Activated CD4-positive, alpha-beta T cell treated with anti-CD3 and anti-CD28 coated beads, Interleukin-2, Interleukin-6, amounts not matched to agents 100 ng/mL and 50 ng/mL, durations not matched to agents 16 hours and 8 hours (primary cell): ENCODE results near the gene CALCR.
"Not testable (repeated sequence)": the region's sequence is repeated elsewhere in the genome, so short reads cannot be mapped to it uniquely, and the experiment has no call there.

Experiments
- DNase-seq: peaks from one replicate; pipeline ENCODE4 v3.0.0-alpha.2; 2020

Gene CALCR

GRCh38 chr7:93574646-93575554 lies at the start of gene CALCR:
Gene CALCR, minus strand, starts transcription at chr7:93574724. Its CDS starts 87,743 bp downstream, at chr7:93486981.
- no peak for DNase-seq

- no peak for DNase-seq
These were observed 49.3 kb upstream of the CALCR start for GRCh38 chr7:93623816-93624215.

GRCh38 chr7:93622036-93623033 lies 47.8 kb upstream of the CALCR start:
- DNase-seq: peak; percentile 7

- DNase-seq: no peak
These were observed 46.3 kb upstream of the CALCR start for GRCh38 chr7:93620864-93621263.

- DNase-seq: no peak
These were observed 45.5 kb upstream of the CALCR start for GRCh38 chr7:93620057-93620456.

GRCh38 chr7:93601363-93601762 lies 26.8 kb upstream of the CALCR start:
- DNase-seq: no peak

GRCh38 chr7:93594250-93594649 lies 19.7 kb upstream of the CALCR start:
- DNase-seq: no peak

- no peak for DNase-seq
These were observed 18.2 kb upstream of the CALCR start for GRCh38 chr7:93592588-93593266.

- DNase-seq: not testable (repeated sequence)
These were observed 16.9 kb upstream of the CALCR start for GRCh38 chr7:93591224-93592050.

GRCh38 chr7:93586479-93586865 lies 11.9 kb upstream of the CALCR start:
- not testable (repeated sequence) for DNase-seq

- not testable (repeated sequence) for DNase-seq
These were observed 11.4 kb upstream of the CALCR start for GRCh38 chr7:93585694-93586478.

- no peak for DNase-seq
These were observed 4.9 kb upstream of the CALCR start for GRCh38 chr7:93579431-93579830.

- no peak for DNase-seq
These were observed 4.2 kb upstream of the CALCR start for GRCh38 chr7:93578762-93579161.

GRCh38 chr7:93575555-93576399 lies 1.3 kb upstream of the CALCR start:
- DNase-seq: no peak

GRCh38 chr7:93574269-93574645 lies 267 bp downstream of the CALCR start:
- DNase-seq: no peak

GRCh38 chr7:93569189-93569588 lies 5.3 kb downstream of the CALCR start:
- DNase-seq: no peak

GRCh38 chr7:93566876-93567275 lies 7.6 kb downstream of the CALCR start:
- no peak for DNase-seq

- DNase-seq: no peak
These were observed 10.9 kb downstream of the CALCR start for GRCh38 chr7:93563584-93563983.

- no peak for DNase-seq
These were observed 11.6 kb downstream of the CALCR start for GRCh38 chr7:93562936-93563335.

GRCh38 chr7:93562106-93562505 lies 12.4 kb downstream of the CALCR start:
- DNase-seq: no peak
